ENCODE measurements around the gene LYPD8. TPM values are rescaled to one million over a fixed set of nuclear protein-coding genes. Genes with fewer than 3 reads are reported as not detected.
"Not testable (repeated sequence)": the region's sequence is repeated elsewhere in the genome, so short reads cannot be mapped to it uniquely, and the experiment has no call there.

The LYPD8 gene
- total and polyA plus RNA-seq, 8 donors: 1.1 to 48.4 TPM; not detected in 6

DNA sequence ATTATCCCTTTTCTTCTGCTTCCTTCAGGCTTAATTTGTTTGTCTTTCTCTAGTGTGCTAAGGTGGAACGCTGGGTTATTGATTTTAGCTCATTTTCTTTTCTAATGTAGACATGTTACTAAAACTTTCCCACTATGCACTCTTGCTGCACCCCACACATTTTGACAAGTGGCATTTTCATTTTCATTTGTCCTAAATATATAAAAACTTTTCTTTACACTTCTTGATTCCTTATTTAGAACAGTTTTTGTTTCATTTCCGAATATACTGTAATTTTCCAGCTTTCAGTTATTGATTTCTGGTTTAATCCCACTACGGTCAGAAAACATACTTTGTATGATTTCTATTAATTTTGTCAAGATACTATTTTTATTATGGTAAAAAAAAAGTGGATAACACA lies 44.9 kb upstream of the LYPD8 start:
- TF ChIP-seq CTCF (IDR thresholded peaks at IDR 0.05) (no peak), POLR2AphosphoS5 (IDR thresholded peaks at IDR 0.05) (no peak), POLR2A (IDR thresholded peaks at IDR 0.05) (no peak), EP300 (IDR thresholded peaks at IDR 0.05) (no peak)
- H3K36me3 ChIP-seq: no peaks in the 10 kb centered on the region
- no peak overlapping the region for H3K27ac ChIP-seq
- H3K4me1 ChIP-seq: peaks cover 0 to 11% (median 7%) of the 10 kb centered on the region in 4 donors
- H3K9me3 ChIP-seq: peaks cover 0 to 4% (median 2%) of the 10 kb centered on the region in 4 donors
- H3K27me3 ChIP-seq: peaks cover 0 to 8% (median 0%) of the 10 kb centered on the region in 3 donors
- DNase-seq: no peak
- H3K4me3 ChIP-seq: no peak overlapping the region
- intact Hi-C loops (cut with DNase I; ENCODE audit: low total_unique reads): no loop called here
- 67 to 86% (median 73%) methylated on average over 3 of the region's 3 CpGs for WGBS, 5 donors

DNA sequence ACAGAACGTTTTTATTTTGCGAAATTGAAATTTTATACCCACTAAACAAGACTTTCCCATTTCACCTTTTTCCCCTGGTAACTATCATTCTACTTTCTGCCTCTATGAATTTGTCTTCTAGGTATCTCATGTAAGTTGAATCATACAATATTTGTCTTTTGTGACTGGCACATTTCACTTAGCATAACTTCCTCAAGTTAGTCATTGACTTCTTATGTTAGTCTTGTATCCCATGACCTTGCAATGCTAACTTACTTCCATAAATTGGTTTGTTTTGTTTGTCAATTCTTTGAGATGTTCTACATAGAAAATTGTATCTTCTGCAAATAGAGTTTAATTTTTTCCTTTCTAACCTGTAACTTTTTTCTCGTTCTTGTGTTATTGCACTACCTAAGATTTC lies 43.2 kb upstream of the LYPD8 start:
- no peak for DNase-seq
- WGBS, 5 donors: 77 to 85% (median 82%) methylated on average over 3 of the region's 3 CpGs
- intact Hi-C loops (cut with DNase I; ENCODE audit: low total_unique reads): no loop called here
- Histone ChIP-seq H3K4me3 (no peak overlapping the region), H3K4me1 (no peaks in the 10 kb centered on the region), H3K36me3 (no peaks in the 10 kb centered on the region), H3K27me3 (peaks cover 0 to 8% (median 0%) of the 10 kb centered on the region in 3 donors), H3K9me3 (peaks cover 0 to 11% (median 7%) of the 10 kb centered on the region in 4 donors), H3K27ac (no peak overlapping the region)
- TF ChIP-seq CTCF (IDR thresholded peaks at IDR 0.05) (no peak), POLR2AphosphoS5 (IDR thresholded peaks at IDR 0.05) (no peak), EP300 (IDR thresholded peaks at IDR 0.05) (no peak), POLR2A (IDR thresholded peaks at IDR 0.05) (no peak)

GRCh38 chr1:248794663-248795062 lies 39.1 kb upstream of the LYPD8 start:
- WGBS, 5 donors: 87 to 94% (median 89%) methylated on average over 5 of the region's 5 CpGs
- DNase-seq; intact Hi-C loops (cut with DNase I; ENCODE audit: low total_unique reads); H3K27ac ChIP-seq; H3K4me1 ChIP-seq; H3K4me3 ChIP-seq; H3K36me3 ChIP-seq; H3K27me3 ChIP-seq: not testable (repeated sequence)
- peaks cover 0 to 15% (median 7%) of the 10 kb centered on the region in 4 donors for H3K9me3 ChIP-seq

DNA sequence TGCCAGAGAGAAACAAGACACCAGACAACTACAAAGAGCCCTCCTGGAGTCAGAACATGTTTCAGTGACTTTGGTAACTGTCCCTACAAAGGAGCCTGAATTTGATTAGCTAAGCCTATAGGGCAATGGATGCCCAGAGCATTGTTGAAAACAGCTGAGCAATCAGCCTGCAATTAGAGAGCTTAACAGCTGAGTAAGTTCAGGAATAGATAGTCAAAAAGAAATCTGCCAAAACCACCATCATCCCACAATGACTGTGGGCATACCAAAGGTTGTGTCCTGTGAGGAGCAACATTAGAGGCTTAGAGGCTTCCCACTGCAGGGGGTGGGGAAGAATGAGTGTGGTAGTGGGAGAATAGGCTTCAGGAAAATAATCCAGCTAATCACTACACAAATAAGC lies 38.0 kb upstream of the LYPD8 start:
- H3K27ac ChIP-seq: no peak overlapping the region
- DNase-seq: no peak
- no peaks in the 10 kb centered on the region for H3K36me3 ChIP-seq
- TF ChIP-seq EP300 (IDR thresholded peaks at IDR 0.05) (no peak), POLR2AphosphoS5 (IDR thresholded peaks at IDR 0.05) (no peak), POLR2A (IDR thresholded peaks at IDR 0.05) (no peak), CTCF (IDR thresholded peaks at IDR 0.05) (no peak)
- peaks cover 0 to 15% (median 7%) of the 10 kb centered on the region in 4 donors for H3K9me3 ChIP-seq
- no peaks in the 10 kb centered on the region for H3K4me1 ChIP-seq
- intact Hi-C loops (cut with DNase I; ENCODE audit: low total_unique reads): no loop called here
- H3K27me3 ChIP-seq: no peaks in the 10 kb centered on the region
- H3K4me3 ChIP-seq: no peak overlapping the region

- H3K27ac ChIP-seq: no peak overlapping the region
- no peak overlapping the region for H3K4me3 ChIP-seq
- no peaks in the 10 kb centered on the region for H3K4me1 ChIP-seq
- intact Hi-C loops (cut with DNase I; ENCODE audit: low total_unique reads): no loop called here
- WGBS, 5 donors: 54 to 62% (median 60%) methylated on average over 5 of the region's 5 CpGs
- no peaks in the 10 kb centered on the region for H3K36me3 ChIP-seq
- no peak for DNase-seq
- no peaks in the 10 kb centered on the region for H3K27me3 ChIP-seq
- H3K9me3 ChIP-seq: peaks cover 0 to 15% (median 7%) of the 10 kb centered on the region in 4 donors
- TF ChIP-seq POLR2AphosphoS5 (IDR thresholded peaks at IDR 0.05) (no peak), POLR2A (IDR thresholded peaks at IDR 0.05) (no peak), EP300 (IDR thresholded peaks at IDR 0.05) (no peak), CTCF (IDR thresholded peaks at IDR 0.05) (no peak)
These were observed 36.8 kb upstream of the LYPD8 start for GRCh38 chr1:248792342-248792741.

All from stomach (tissue), 9 donors.